Fibroblast of lung (primary cell): ENCODE results near the gene CYP2A6. TPM values are rescaled to one million over a fixed set of nuclear protein-coding genes. Genes with fewer than 3 reads are reported as not detected.

Experiments
- DNase-seq, 2 donors: peaks; one replicate each; pipeline versions ENCODE4 v3.0.0 to v3.0.0-alpha.2; 2010; ENCODE audit warnings: low read depth in 2 of 2
- H2AFZ ChIP-seq: 2 replicates; pipeline ENCODE4 v1.5.1; 2012; ENCODE audit warnings: low read length, control low read depth, inconsistent platforms
- H3K27ac ChIP-seq: 2 replicates; pipeline ENCODE4 v1.5.1; 2011; ENCODE audit warnings: low read length, control low read depth; ENCODE audit not compliant: insufficient read depth
- H3K27me3 ChIP-seq: 2 replicates; pipeline ENCODE4 v1.5.1; 2011; ENCODE audit warnings: mild to moderate bottlenecking, low read length; ENCODE audit not compliant: control insufficient read depth, insufficient read depth
- H3K36me3 ChIP-seq: 2 replicates; pipeline ENCODE4 v1.5.1; 2011; ENCODE audit warnings: low read length; ENCODE audit not compliant: control insufficient read depth, insufficient read depth
- H3K4me1 ChIP-seq: 2 replicates; pipeline ENCODE4 v1.5.1; 2011; ENCODE audit warnings: low read length; ENCODE audit not compliant: control insufficient read depth, insufficient read depth; ENCODE audit errors: extremely low read depth
- H3K4me2 ChIP-seq: 2 replicates; pipeline ENCODE4 v1.5.1; 2011; ENCODE audit warnings: low read length, control low read depth; ENCODE audit not compliant: insufficient read depth; ENCODE audit errors: extremely low read depth
- H3K4me3 ChIP-seq, 4 experiments: fragments of 200-600 bp in 1 of 4; sonication (generic) in 1 of 4; replicated peaks in 1 of 4; 2 replicates each; pipeline ENCODE4 v1.5.1; 2011 to 2016; ENCODE audit warnings: low read length in 4 of 4, low read depth in 3 of 4, mild to moderate bottlenecking in 3 of 4, control low read depth in 2 of 4, inconsistent platforms in 1 of 4, mixed read lengths in 1 of 4; ENCODE audit not compliant: insufficient read depth in 1 of 4; ENCODE audit errors: control extremely low read depth in 1 of 4
- H3K79me2 ChIP-seq: 2 replicates; pipeline ENCODE4 v1.5.1; 2012; ENCODE audit warnings: mild to moderate bottlenecking, low read length, inconsistent platforms; ENCODE audit not compliant: control insufficient read depth, insufficient read depth
- H3K9ac ChIP-seq: 2 replicates; pipeline ENCODE4 v1.5.1; 2011; ENCODE audit warnings: mild to moderate bottlenecking, low read length, control low read depth; ENCODE audit not compliant: insufficient read depth
- H3K9me3 ChIP-seq: 2 replicates; pipeline ENCODE4 v1.5.1; 2012; ENCODE audit warnings: low read depth, low read length; ENCODE audit not compliant: control insufficient read depth, insufficient read depth
- H4K20me1 ChIP-seq: 2 replicates; pipeline ENCODE4 v1.5.1; 2011; ENCODE audit warnings: low read length; ENCODE audit not compliant: control insufficient read depth, insufficient read depth; ENCODE audit errors: extremely low read depth
- EZH2 ChIP-seq: IDR thresholded peaks from 2 replicates; pipeline ENCODE4 v1.5.1; 2012; ENCODE audit warnings: low read length, control low read depth, mild to moderate bottlenecking; ENCODE audit errors: missing control alignments
- polyA plus RNA-seq, 2 donors: library from polyadenylated mRNA; depleted of rRNA in 1 of 2; stranded (reverse) in 1 of 2; unstranded in 1 of 2; fragments of >200 nt; gene quantifications; 2 replicates each; pipeline ENCODE4 v1.2.1, GENCODE V29; 2011 to 2012; ENCODE audit warnings: missing spikeins in 1 of 2
- total RNA-seq: library from RNA; depleted of rRNA; stranded (reverse); fragments of >200 nt; gene quantifications from 2 replicates; pipeline ENCODE4 v1.2.1, GENCODE V29; 2014
- TF ChIP-seq, protein P1 (sequence below), 2 donors: IDR thresholded peaks in 1 of 2; conservative IDR thresholded peaks in 1 of 2; 1 replicate in 1 of 2; 2 replicates in 1 of 2; pipeline ENCODE4 v1.5.1; 2011 to 2012; ENCODE audit warnings: low read length in 2 of 2, control low read depth in 1 of 2, inconsistent platforms in 1 of 2, low read depth in 1 of 2, mild to moderate bottlenecking in 1 of 2

The CYP2A6 gene
- total and polyA plus RNA-seq, 2 donors (not counting 1 experiment from before 2014, with no cell fraction given): not detected

DNA sequence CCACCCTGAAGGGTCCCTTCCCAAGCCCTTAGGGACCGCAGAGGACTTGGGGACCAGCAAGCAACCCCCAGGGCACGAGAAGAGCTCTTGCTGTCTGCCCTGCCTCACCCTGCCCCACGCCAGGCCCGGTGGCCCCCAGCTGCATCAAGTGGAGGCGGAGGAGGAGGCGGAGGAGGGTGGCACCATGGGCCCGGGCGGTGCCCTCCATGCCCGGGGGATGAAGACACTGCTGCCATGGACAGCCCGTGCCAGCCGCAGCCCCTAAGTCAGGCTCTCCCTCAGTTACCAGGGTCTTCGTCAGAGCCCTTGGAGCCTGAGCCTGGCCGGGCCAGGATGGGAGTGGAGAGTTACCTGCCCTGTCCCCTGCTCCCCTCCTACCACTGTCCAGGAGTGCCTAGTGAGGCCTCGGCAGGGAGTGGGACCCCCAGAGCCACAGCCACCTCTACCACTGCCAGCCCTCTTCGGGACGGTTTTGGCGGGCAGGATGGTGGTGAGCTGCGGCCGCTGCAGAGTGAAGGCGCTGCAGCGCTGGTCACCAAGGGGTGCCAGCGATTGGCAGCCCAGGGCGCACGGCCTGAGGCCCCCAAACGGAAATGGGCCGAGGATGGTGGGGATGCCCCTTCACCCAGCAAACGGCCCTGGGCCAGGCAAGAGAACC is 49.8 kb downstream of the CYP2A6 start:
- Histone ChIP-seq H2AFZ (no peak overlapping the region), H3K4me1 (peaks cover 41% of the 10 kb centered on the region), H3K27ac (peak overlapping the region; percentile 67), H3K4me2 (peak overlapping the region; percentile 92), H3K27me3 (no peaks in the 10 kb centered on the region), H3K9ac (no peak overlapping the region), H3K79me2 (peaks cover 60% of the 10 kb centered on the region), H3K9me3 (no peaks in the 10 kb centered on the region), H4K20me1 (peaks cover 4% of the 10 kb centered on the region), H3K4me3 (peak overlapping the region; percentile 71 to 83 (median 80)), H3K36me3 (peaks cover 22% of the 10 kb centered on the region)
- no peak for DNase-seq
- TF ChIP-seq EZH2: no peak
- TF ChIP-seq, protein P1, sequence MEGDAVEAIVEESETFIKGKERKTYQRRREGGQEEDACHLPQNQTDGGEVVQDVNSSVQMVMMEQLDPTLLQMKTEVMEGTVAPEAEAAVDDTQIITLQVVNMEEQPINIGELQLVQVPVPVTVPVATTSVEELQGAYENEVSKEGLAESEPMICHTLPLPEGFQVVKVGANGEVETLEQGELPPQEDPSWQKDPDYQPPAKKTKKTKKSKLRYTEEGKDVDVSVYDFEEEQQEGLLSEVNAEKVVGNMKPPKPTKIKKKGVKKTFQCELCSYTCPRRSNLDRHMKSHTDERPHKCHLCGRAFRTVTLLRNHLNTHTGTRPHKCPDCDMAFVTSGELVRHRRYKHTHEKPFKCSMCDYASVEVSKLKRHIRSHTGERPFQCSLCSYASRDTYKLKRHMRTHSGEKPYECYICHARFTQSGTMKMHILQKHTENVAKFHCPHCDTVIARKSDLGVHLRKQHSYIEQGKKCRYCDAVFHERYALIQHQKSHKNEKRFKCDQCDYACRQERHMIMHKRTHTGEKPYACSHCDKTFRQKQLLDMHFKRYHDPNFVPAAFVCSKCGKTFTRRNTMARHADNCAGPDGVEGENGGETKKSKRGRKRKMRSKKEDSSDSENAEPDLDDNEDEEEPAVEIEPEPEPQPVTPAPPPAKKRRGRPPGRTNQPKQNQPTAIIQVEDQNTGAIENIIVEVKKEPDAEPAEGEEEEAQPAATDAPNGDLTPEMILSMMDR (conservative IDR thresholded peaks at IDR 0.05 in 1 of 2, IDR thresholded peaks at IDR 0.05 in 1 of 2; ENCODE audit: low read depth in 1 of 2, low read length in 2 of 2): no peak

- H3K27ac ChIP-seq: peak overlapping the region; percentile 67
- DNase-seq: no peak
- H3K79me2 ChIP-seq: peaks cover 53% of the 10 kb centered on the region
- H3K27me3 ChIP-seq: no peaks in the 10 kb centered on the region
- H3K36me3 ChIP-seq: peaks cover 20% of the 10 kb centered on the region
- H3K9me3 ChIP-seq: no peaks in the 10 kb centered on the region
- TF ChIP-seq, protein P1 (conservative IDR thresholded peaks at IDR 0.05 in 1 of 2, IDR thresholded peaks at IDR 0.05 in 1 of 2; ENCODE audit: low read depth in 1 of 2, low read length in 2 of 2): no peak
- H2AFZ ChIP-seq: no peak overlapping the region
- peak overlapping the region; percentile 92 for H3K4me2 ChIP-seq
- peak overlapping the region; percentile 79 for H3K9ac ChIP-seq
- H3K4me1 ChIP-seq: peaks cover 39% of the 10 kb centered on the region
- H4K20me1 ChIP-seq: peaks cover 4% of the 10 kb centered on the region
- H3K4me3 ChIP-seq: peak overlapping the region; percentile 71 to 83 (median 80)
Measured at GRCh38 chr19:40799558-40800338, 50.5 kb downstream of the CYP2A6 start.

GRCh38 chr19:40798683-40799557 is 51.3 kb downstream of the CYP2A6 start, which contains the start of gene EGLN2:
EGLN2 (plus strand) TSS chr19:40799191; CDS start chr19:40800573, 1,382 bp downstream.
- peaks cover 45% of the 10 kb centered on the region for H3K79me2 ChIP-seq
- peak within 1 kb of the TSS; percentile 92 for H3K4me2 ChIP-seq
- H3K9ac ChIP-seq: peak within 1 kb of the TSS; percentile 79
- peaks cover 4% of the 10 kb centered on the region for H4K20me1 ChIP-seq
- peaks cover 35% of the 10 kb centered on the region for H3K4me1 ChIP-seq
- H3K27me3 ChIP-seq: no peaks in the 10 kb centered on the region
- no peaks in the 10 kb centered on the region for H3K9me3 ChIP-seq
- peak within 1 kb of the TSS; percentile 79 to 83 (median 80) for H3K4me3 ChIP-seq
- H2AFZ ChIP-seq: peak within 1 kb of the TSS; percentile 80
- DNase-seq: peak; percentile 100
- peaks cover 18% of the 10 kb centered on the region for H3K36me3 ChIP-seq
- peak within 1 kb of the TSS; percentile 67 for H3K27ac ChIP-seq
- TF ChIP-seq, protein P1 (conservative IDR thresholded peaks at IDR 0.05 in 1 of 2, IDR thresholded peaks at IDR 0.05 in 1 of 2; ENCODE audit: low read depth in 1 of 2, low read length in 2 of 2): no peak
- TF ChIP-seq EZH2: no peak
